Stimulated activated CD8-positive, alpha-beta memory T cell treated with anti-CD3 and anti-CD28 coated beads, Interleukin-7, amount 100 ng/mL, for 24 hours (primary cell): ENCODE results near the gene CAPN13.

Experiments
- DNase-seq: peaks from one replicate; pipeline ENCODE4 v3.0.0-alpha.2; 2020; ENCODE audit warnings: low read depth

Gene CAPN13

GRCh38 chr2:30683236-30683956 is 123.8 kb downstream of the CAPN13 start:
- DNase-seq = no peak

GRCh38 chr2:30681022-30681421 is 126.2 kb downstream of the CAPN13 start:
- DNase-seq = no peak

DNA sequence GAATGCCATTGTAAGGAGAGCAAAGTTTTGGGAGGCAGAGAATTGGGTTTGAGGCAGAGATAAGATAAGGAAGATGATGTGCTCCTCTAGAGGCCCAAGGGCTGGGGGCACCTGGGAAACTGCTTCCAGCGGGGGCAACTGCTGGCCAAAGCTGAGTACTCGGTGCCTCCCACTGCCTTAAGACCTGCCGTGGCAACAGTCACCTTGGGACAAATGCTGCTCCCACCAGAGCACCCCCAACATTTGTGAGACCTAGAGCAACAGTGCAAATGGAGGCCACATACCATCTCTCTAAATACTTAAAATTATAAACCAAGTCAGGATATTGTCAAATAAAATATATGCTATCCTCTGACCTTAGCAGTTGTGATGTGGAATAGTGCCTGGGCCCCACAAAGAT is 127.1 kb downstream of the CAPN13 start:
- no peak for DNase-seq

DNA sequence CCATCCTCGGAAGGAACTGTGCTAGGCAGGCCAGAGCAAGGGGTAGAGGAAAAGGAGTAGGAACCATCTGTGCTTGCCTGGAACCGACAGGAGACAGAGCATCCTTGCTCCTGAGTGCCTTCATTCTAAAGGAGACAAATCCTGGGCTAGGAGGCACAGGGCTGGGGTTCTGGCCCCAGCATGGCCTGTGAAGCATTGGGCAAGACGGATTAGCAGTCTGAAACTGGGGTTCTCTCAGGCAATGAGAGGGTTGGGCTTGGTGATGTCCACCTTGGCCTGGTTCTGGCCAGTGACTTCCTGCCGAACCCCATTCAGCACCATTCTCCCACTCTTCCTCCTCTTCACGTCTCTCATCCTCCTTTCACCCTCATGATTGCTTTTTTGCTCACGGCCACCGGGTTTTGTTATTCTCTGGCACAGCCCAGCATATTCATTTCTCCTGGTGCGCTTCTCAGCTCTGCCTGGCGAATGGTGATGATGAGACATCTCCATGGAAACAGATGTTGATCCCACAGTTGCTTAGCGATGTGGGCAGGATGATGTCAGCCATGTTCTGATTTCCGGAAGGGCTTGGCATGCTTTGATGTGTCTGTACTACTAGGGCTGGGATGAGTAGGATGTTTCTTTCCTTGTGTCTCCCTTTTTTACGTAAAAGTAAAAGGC is 127.7 kb downstream of the CAPN13 start:
- DNase-seq = no peak

GRCh38 chr2:30678410-30679137 is 128.7 kb downstream of the CAPN13 start:
- no peak for DNase-seq

GRCh38 chr2:30677861-30678385 is 129.3 kb downstream of the CAPN13 start:
- no peak for DNase-seq

DNA sequence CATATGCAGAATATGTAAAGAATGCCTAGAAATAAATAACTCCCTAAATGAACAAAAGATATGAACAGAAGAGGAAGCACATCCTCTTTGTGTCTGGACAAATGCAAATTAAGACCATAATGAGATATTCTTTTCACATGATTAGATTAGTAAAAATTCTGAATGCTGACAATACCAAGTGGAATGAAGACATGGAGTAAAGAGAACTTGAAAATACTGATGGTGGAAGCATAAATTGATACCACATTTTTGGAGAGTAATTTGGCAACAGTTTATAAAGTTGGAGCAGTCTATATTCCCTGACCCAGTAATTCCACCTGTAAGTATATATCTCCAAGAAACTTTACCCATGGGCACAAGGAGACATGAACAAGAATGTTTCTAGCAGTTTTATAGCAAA is 130.0 kb downstream of the CAPN13 start:
- no peak for DNase-seq

DNA sequence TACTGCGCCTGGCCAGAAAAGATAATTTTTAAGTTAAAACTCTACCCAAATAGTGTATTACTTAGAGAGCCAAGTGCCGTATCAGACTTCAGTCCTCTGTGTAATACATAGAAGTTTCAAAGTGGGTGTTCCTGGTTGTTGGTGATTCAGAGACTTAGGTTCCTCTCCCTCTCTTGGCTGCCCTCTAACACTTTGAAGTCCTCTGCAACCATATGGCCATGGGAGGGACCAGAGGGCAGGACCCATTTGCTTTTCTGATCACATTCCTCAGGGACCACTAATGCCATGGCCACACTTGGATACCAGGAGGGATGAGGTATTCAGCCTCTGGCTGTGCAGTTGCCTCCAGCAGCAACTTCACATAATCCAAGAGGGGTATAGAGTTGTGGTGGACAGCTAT is 131.5 kb downstream of the CAPN13 start:
- no peak for DNase-seq

DNA sequence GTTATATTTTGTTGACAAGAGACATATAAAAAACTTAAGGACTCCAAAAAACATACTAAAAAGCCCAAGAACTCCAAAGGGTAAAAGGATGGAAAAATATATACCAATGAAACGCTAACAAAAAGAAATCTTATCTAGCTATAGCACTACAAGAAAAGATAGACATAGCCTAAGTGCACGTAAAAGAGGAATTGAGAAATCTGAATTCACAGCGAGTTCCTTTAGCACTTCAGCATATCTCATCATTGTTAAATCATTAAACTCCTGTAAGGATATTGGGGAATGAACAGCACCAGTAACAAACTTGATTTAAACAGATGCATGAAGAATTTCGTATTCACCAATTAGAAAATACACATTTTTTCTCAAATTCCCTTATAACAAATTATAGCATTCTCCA is 134.1 kb downstream of the CAPN13 start:
- DNase-seq = no peak
